Measurements from ENCODE around the gene ZBTB20. TPM values are rescaled to one million over a fixed set of nuclear protein-coding genes. Genes with fewer than 3 reads are reported as not detected.

ZBTB20 gene
- total and polyA plus RNA-seq, 8 donors = 0.15 to 149 (median 38.5) TPM

- Histone ChIP-seq H3K4me3 (no peak overlapping the region), H3K4me1 (peaks cover 0 to 18% (median 6%) of the 10 kb centered on the region in 4 donors), H3K9me3 (no peaks in the 10 kb centered on the region), H3K27ac (no peak overlapping the region), H3K36me3 (no peaks in the 10 kb centered on the region), H3K27me3 (no peaks in the 10 kb centered on the region)
- 56 to 68% (median 56%) methylated on average over 3 of the region's 3 CpGs for WGBS, 5 donors
- peak in 1 of 2 donors; percentile 15 for DNase-seq
- TF ChIP-seq POLR2AphosphoS5 (IDR thresholded peaks at IDR 0.05) = no peak
- no peak for TF ChIP-seq POLR2A (IDR thresholded peaks at IDR 0.05)
- no peak for TF ChIP-seq EP300 (IDR thresholded peaks at IDR 0.05)
- no peak for TF ChIP-seq CTCF (IDR thresholded peaks at IDR 0.05)
- intact Hi-C loops (cut with DNase I; ENCODE audit: low total_unique reads) = no loop called here
These were observed 254.2 kb downstream of the ZBTB20 start for GRCh38 chr3:114892880-114893279.

GRCh38 chr3:114892131-114892879 is 254.8 kb downstream of the ZBTB20 start:
- Histone ChIP-seq H3K36me3 (no peaks in the 10 kb centered on the region), H3K4me3 (no peak overlapping the region), H3K27ac (no peak overlapping the region), H3K4me1 (peaks cover 0 to 18% (median 6%) of the 10 kb centered on the region in 4 donors), H3K27me3 (no peaks in the 10 kb centered on the region), H3K9me3 (no peaks in the 10 kb centered on the region)
- TF ChIP-seq POLR2A (IDR thresholded peaks at IDR 0.05) = no peak
- TF ChIP-seq EP300 (IDR thresholded peaks at IDR 0.05) = no peak
- TF ChIP-seq CTCF (IDR thresholded peaks at IDR 0.05) = no peak
- no peak for TF ChIP-seq POLR2AphosphoS5 (IDR thresholded peaks at IDR 0.05)
- intact Hi-C loops (cut with DNase I; ENCODE audit: low total_unique reads) = no loop called here
- 65 to 83% (median 77%) methylated on average over 2 of the region's 2 CpGs for WGBS, 5 donors
- DNase-seq = peak in 1 of 2 donors; percentile 36

- Histone ChIP-seq H3K27ac (no peak overlapping the region), H3K36me3 (no peaks in the 10 kb centered on the region), H3K4me1 (peaks cover 0 to 6% (median 3%) of the 10 kb centered on the region in 4 donors), H3K4me3 (no peak overlapping the region), H3K27me3 (no peaks in the 10 kb centered on the region), H3K9me3 (no peaks in the 10 kb centered on the region)
- intact Hi-C loops (cut with DNase I; ENCODE audit: low total_unique reads) = no loop called here
- DNase-seq = no peak
- TF ChIP-seq CTCF (IDR thresholded peaks at IDR 0.05) (no peak), POLR2AphosphoS5 (IDR thresholded peaks at IDR 0.05) (no peak), EP300 (IDR thresholded peaks at IDR 0.05) (no peak), POLR2A (IDR thresholded peaks at IDR 0.05) (no peak)
- WGBS, 5 donors = 82 to 95% (median 88%) methylated on average over 3 of the region's 3 CpGs
These were observed 259.3 kb downstream of the ZBTB20 start for GRCh38 chr3:114887806-114888205.

- no peaks in the 10 kb centered on the region for H3K36me3 ChIP-seq
- no peaks in the 10 kb centered on the region for H3K4me1 ChIP-seq
- DNase-seq = no peak
- intact Hi-C loops (cut with DNase I; ENCODE audit: low total_unique reads) = no loop called here
- 93 to 97% (median 94%) methylated on average over 4 of the region's 4 CpGs for WGBS, 5 donors
- no peaks in the 10 kb centered on the region for H3K9me3 ChIP-seq
- H3K27me3 ChIP-seq = no peaks in the 10 kb centered on the region
- H3K27ac ChIP-seq = no peak overlapping the region
- no peak for TF ChIP-seq POLR2A (IDR thresholded peaks at IDR 0.05)
- TF ChIP-seq EP300 (IDR thresholded peaks at IDR 0.05) = no peak
- no peak for TF ChIP-seq POLR2AphosphoS5 (IDR thresholded peaks at IDR 0.05)
- TF ChIP-seq CTCF (IDR thresholded peaks at IDR 0.05) = no peak
- H3K4me3 ChIP-seq = no peak overlapping the region
These were observed 260.2 kb downstream of the ZBTB20 start for GRCh38 chr3:114886905-114887304.

All from stomach (tissue), 9 donors.